GM19455 (cell line): ENCODE data around the gene EYS.
"Not testable (repeated sequence)": the region's sequence is repeated elsewhere in the genome, so short reads cannot be mapped to it uniquely, and the experiment has no call there.

ENCODE experiments used
- ATAC-seq: cut with Tn5 transposase; IDR thresholded peaks from one replicate; pipeline ENCODE4 v1.9.1; 2021; ENCODE audit not compliant: unreplicated experiment

EYS gene

GRCh38 chr6:63882208-63882607, 1824.8 kb downstream of the EYS start:
- ATAC-seq = no peak

- no peak for ATAC-seq
Measured at GRCh38 chr6:63881791-63882190, 1825.2 kb downstream of the EYS start.

GRCh38 chr6:63872233-63872632, 1834.8 kb downstream of the EYS start:
- no peak for ATAC-seq

GRCh38 chr6:63868351-63868750, 1838.7 kb downstream of the EYS start:
- ATAC-seq = no peak

- ATAC-seq = no peak
Measured at GRCh38 chr6:63864671-63865318, 1842.2 kb downstream of the EYS start.

GRCh38 chr6:63864061-63864460, 1843.0 kb downstream of the EYS start:
- ATAC-seq = no peak

GRCh38 chr6:63862486-63863198, 1844.4 kb downstream of the EYS start:
- ATAC-seq = no peak

GRCh38 chr6:63859528-63859927, 1847.5 kb downstream of the EYS start:
- ATAC-seq = no peak

GRCh38 chr6:63858691-63859090, 1848.3 kb downstream of the EYS start:
- ATAC-seq = no peak

GRCh38 chr6:63856271-63856670, 1850.8 kb downstream of the EYS start:
- ATAC-seq = no peak

- no peak for ATAC-seq
Measured at GRCh38 chr6:63844287-63844686, 1862.7 kb downstream of the EYS start.

GRCh38 chr6:63839485-63839884, 1867.5 kb downstream of the EYS start:
- no peak for ATAC-seq

GRCh38 chr6:63828678-63829077, 1878.3 kb downstream of the EYS start:
- ATAC-seq = not testable (repeated sequence)

- no peak for ATAC-seq
Measured at GRCh38 chr6:63824722-63825121, 1882.3 kb downstream of the EYS start.

GRCh38 chr6:63821442-63821841, 1885.6 kb downstream of the EYS start:
- no peak for ATAC-seq

- ATAC-seq = no peak
Measured at GRCh38 chr6:63819831-63820230, 1887.2 kb downstream of the EYS start.

- no peak for ATAC-seq
Measured at GRCh38 chr6:63817492-63818050, 1889.5 kb downstream of the EYS start.

GRCh38 chr6:63816982-63817436, 1890.0 kb downstream of the EYS start:
- no peak for ATAC-seq

- no peak for ATAC-seq
Measured at GRCh38 chr6:63816401-63816981, 1890.5 kb downstream of the EYS start.

GRCh38 chr6:63814459-63814858, 1892.6 kb downstream of the EYS start:
- ATAC-seq = no peak

- no peak for ATAC-seq
Measured at GRCh38 chr6:63813566-63814120, 1893.4 kb downstream of the EYS start.

- no peak for ATAC-seq
Measured at GRCh38 chr6:63808576-63808975, 1898.5 kb downstream of the EYS start.
